Testis (tissue), 3 donors: ENCODE measurements around the gene C2orf15. TPM values are rescaled to one million over a fixed set of nuclear protein-coding genes. Genes with fewer than 3 reads are reported as not detected.

Source experiments
- DNase-seq: peaks from one replicate; pipeline ENCODE4 v3.0.0-alpha.2; 2019
- H3K27ac ChIP-seq, 2 donors: fragments of 200-600 bp; sonication (generic); one replicate each; pipeline ENCODE4 v1.5.1; 2019
- H3K27me3 ChIP-seq: fragments of 200-600 bp; sonication (generic); one replicate; pipeline ENCODE4 v1.5.1; 2019
- H3K36me3 ChIP-seq: fragments of 200-600 bp; sonication (generic); one replicate; pipeline ENCODE4 v1.5.1; 2017; ENCODE audit warnings: low read depth; ENCODE audit errors: missing control alignments
- H3K4me1 ChIP-seq: fragments of 200-600 bp; sonication (generic); one replicate; pipeline ENCODE4 v1.5.1; 2019
- H3K4me3 ChIP-seq, 2 donors: fragments of 200-600 bp; sonication (generic); one replicate each; pipeline ENCODE4 v1.5.1; 2017 to 2019
- H3K9me3 ChIP-seq: fragments of 200-600 bp; sonication (generic); one replicate; pipeline ENCODE4 v1.5.1; 2017
- POLR2A ChIP-seq: fragments of 450-650 bp; IDR thresholded peaks from one replicate; pipeline ENCODE4 v1.6.1; 2017; ENCODE audit warnings: antibody characterized with exemption, mild to moderate bottlenecking, moderate library complexity
- WGBS, 2 donors: methylation state at CpG; one replicate each; pipeline ENCODE4 v1.1.5; 2018; 5-methylcytosine and 5-hydroxymethylcytosine counted together
- intact Hi-C: fragments of 100-400 bp; cut with DNase I; formaldehyde crosslinking; loops from one replicate; pipeline ENCODE4 v1.15.1; 2023; ENCODE audit warnings: low total_unique reads
- polyA plus RNA-seq: library from polyadenylated mRNA; stranded (reverse); fragments of 350-450 nt; fragmentation: Illumina TruSeq; extraction: RNeasy Lipid Tissue Mini Kit (QIAGEN cat#74804); gene quantifications from one replicate; pipeline ENCODE4 v1.2.3, GENCODE V29; 2014; ENCODE audit warnings: low read depth, low replicate concordance; ENCODE audit not compliant: insufficient read depth
- small RNA-seq, 2 donors: library from RNA; depleted of rRNA; stranded (forward); fragments of <200 nt; gene quantifications; one replicate each; pipeline ENCODE3, GENCODE V24; 2016
- total RNA-seq, 2 donors: library from RNA; depleted of rRNA; stranded (reverse); fragments of >200 nt; gene quantifications; one replicate each; pipeline ENCODE4 v1.2.3, GENCODE V29; 2016
- TF ChIP-seq, protein P1 (sequence below), 3 experiments: fragments of 450-650 bp in 2 of 3; fragments of 200-600 bp in 1 of 3; sonication (generic) in 1 of 3; IDR thresholded peaks; one replicate each; pipeline ENCODE4 v1.5.1; 2016 to 2019; ENCODE audit warnings: antibody characterized with exemption in 3 of 3, mild to moderate bottlenecking in 2 of 3, moderate library complexity in 1 of 3

The C2orf15 gene
- total and polyA plus RNA-seq, 3 donors from 2014 or later: 1.7 to 3.1 (median 2.1) TPM

DNA sequence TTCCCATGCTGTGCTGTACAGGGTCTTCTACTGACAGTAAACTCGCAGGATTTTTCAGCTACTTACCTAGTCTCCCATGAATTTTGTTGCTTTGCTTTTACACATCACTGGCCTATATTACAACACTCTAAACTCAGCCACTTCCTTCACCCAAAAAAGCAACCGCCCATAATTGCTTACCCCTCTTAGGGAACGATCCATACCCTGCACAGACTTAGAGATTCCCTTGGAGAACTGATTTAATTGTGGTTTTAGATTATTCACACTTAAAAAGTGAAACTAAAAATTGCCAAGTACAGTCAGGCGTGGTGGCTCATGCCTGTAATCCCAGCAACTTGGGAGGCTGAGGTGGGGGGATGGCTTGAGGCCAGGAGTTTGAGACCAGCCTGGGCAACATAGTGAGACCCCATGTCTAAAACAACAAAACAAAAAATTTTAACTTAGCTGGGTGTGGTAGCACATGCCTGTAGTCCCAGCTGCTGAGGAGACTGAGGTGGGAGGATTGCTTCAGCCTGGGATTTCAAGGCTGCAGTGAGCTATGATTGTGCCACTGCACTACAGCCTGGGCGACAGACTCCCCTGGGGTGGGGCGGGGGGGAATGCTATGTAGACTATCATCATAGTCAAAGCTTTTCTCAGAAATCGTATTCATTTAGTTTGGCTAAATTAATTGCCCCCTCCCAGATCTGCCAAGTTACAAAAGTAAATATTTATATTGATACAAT, 58.7 kb downstream of the C2orf15 start:
- no peak overlapping the region for H3K27ac ChIP-seq

More for the DNA sequence above, 58.7 kb downstream of the C2orf15 start:
- Histone ChIP-seq H3K4me1 (no peaks in the 10 kb centered on the region), H3K27me3 (no peaks in the 10 kb centered on the region), H3K9me3 (no peaks in the 10 kb centered on the region), H3K4me3 (no peak overlapping the region), H3K36me3 (no peaks in the 10 kb centered on the region)
- DNase-seq: no peak
- intact Hi-C loops: no loop called here
- TF ChIP-seq, protein P1, sequence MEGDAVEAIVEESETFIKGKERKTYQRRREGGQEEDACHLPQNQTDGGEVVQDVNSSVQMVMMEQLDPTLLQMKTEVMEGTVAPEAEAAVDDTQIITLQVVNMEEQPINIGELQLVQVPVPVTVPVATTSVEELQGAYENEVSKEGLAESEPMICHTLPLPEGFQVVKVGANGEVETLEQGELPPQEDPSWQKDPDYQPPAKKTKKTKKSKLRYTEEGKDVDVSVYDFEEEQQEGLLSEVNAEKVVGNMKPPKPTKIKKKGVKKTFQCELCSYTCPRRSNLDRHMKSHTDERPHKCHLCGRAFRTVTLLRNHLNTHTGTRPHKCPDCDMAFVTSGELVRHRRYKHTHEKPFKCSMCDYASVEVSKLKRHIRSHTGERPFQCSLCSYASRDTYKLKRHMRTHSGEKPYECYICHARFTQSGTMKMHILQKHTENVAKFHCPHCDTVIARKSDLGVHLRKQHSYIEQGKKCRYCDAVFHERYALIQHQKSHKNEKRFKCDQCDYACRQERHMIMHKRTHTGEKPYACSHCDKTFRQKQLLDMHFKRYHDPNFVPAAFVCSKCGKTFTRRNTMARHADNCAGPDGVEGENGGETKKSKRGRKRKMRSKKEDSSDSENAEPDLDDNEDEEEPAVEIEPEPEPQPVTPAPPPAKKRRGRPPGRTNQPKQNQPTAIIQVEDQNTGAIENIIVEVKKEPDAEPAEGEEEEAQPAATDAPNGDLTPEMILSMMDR (IDR thresholded peaks at IDR 0.05): no peak
- no peak for TF ChIP-seq POLR2A
- 85 to 88% methylated on average over 7 of the region's 7 CpGs for WGBS, 2 donors

Small RNA genes within 50 kb of the gene (small RNA-seq; reads per million reads assigned to genes)
- gene AC092587.1: 0 reads per million in 2 donors

Other genes with a start within 250 kb of the C2orf15 start
- 10 to 100 TPM; 29.1 to 30.4 TPM for gene CRACDL, start 205.5 kb upstream of the C2orf15 start, total RNA-seq
- gene CRACDL, start 205.5 kb upstream of the C2orf15 start, polyA plus RNA-seq: 8.4 TPM
- 100 to 1,000 TPM in 1 of 2 donors, 10 to 100 TPM in 1; 42.4 to 110 TPM for gene TSGA10, start 13.2 kb downstream of the C2orf15 start, total RNA-seq
- 85.6 TPM for gene TSGA10, start 13.2 kb downstream of the C2orf15 start, polyA plus RNA-seq
- gene LIPT1, start 13.3 kb downstream of the C2orf15 start, total RNA-seq: 10 to 100 TPM; 12.8 to 14.1 TPM
- 23.2 TPM for gene LIPT1, start 13.3 kb downstream of the C2orf15 start, polyA plus RNA-seq
- 10 to 100 TPM; 17.8 to 24.7 TPM for gene MITD1, start 39.4 kb downstream of the C2orf15 start, total RNA-seq
- 12.5 TPM for gene MITD1, start 39.4 kb downstream of the C2orf15 start, polyA plus RNA-seq
- gene MRPL30, start 39.5 kb downstream of the C2orf15 start, total RNA-seq: 10 to 100 TPM; 19.1 to 26.3 TPM
- 17.3 TPM for gene MRPL30, start 39.5 kb downstream of the C2orf15 start, polyA plus RNA-seq
- 1 to 10 TPM in 1 of 2 donors, under 1 TPM in 1; 0.43 to 1.7 TPM for gene LYG2, start 114.0 kb downstream of the C2orf15 start, total RNA-seq
- not detected for gene LYG2, start 114.0 kb downstream of the C2orf15 start, polyA plus RNA-seq
- 1 to 10 TPM; 3.3 to 5.8 TPM for gene LYG1, start 159.5 kb downstream of the C2orf15 start, total RNA-seq
- 2.9 TPM for gene LYG1, start 159.5 kb downstream of the C2orf15 start, polyA plus RNA-seq
- 10 to 100 TPM; 31.5 to 38.4 TPM for gene TXNDC9, start 194.6 kb downstream of the C2orf15 start, total RNA-seq
- 29.2 TPM for gene TXNDC9, start 194.6 kb downstream of the C2orf15 start, polyA plus RNA-seq
- gene EIF5B, start 195.7 kb downstream of the C2orf15 start, total RNA-seq: 10 to 100 TPM; 38.1 to 66.8 TPM
- 12.2 TPM for gene EIF5B, start 195.7 kb downstream of the C2orf15 start, polyA plus RNA-seq